Measurements from ENCODE around the gene BICDL2. TPM values are rescaled to one million over a fixed set of nuclear protein-coding genes. Genes with fewer than 3 reads are reported as not detected.

BICDL2 gene
- total and polyA plus RNA-seq, 9 of the 15 experiments (the other 6 are each of a cell fraction or from before 2014, with no cell fraction given): 0.09 to 0.28 (median 0.09) TPM; not detected in 6

DNA sequence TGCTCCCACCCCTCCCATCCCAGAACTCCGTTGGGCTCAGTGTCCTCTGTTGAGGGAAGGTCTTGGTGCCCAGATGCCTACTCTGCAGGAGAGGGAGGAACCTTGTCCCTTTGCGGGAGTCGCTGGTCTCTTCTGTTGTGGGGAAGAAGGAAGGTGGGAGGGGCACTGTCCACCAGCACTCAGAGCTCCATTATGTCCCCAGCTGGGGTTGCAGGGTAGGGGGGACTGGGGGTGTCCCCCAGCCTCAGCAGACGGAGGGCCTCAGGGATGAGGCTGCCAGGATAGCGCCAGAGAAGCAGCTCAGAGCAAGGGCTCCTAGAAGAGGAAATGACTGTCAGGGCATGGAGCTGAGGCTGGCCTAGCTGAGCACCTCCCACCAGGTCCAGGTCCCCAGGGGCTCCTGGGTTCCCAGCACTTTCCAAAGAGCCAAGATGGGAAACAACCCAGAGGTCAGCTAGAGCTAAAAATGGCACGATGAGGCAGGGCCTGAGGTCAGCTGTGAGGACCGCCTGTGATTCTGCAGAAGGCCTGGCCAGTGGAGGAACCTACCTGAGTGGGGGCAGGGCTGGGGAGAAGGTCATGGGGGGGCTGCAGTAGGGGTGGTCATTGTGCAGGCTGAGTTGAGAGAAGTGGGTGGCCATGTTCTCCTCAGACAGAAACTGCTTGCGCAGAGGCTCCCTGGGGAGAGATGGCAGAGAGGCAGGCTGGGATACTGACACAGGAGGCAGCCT lies 13.9 kb downstream of the BICDL2 start:
- Histone ChIP-seq H3K27me3 (ENCODE audit: control insufficient read depth in 2 of 2, insufficient read depth in 2 of 2, low read length in 2 of 2) (no peaks in the 10 kb centered on the region), H3K9me1 (ENCODE audit: control insufficient read depth, insufficient read depth, low read length) (peaks cover 2% of the 10 kb centered on the region), H3K4me1 (replicated peaks in 1 of 2; ENCODE audit: control insufficient read depth in 2 of 2, insufficient read depth in 2 of 2, low read length in 2 of 2) (peaks cover 29 to 87% of the 10 kb centered on the region in 2 experiments), H3K4me2 (ENCODE audit: insufficient read depth, low read length) (peak overlapping the region; percentile 83), H3K27ac (ENCODE audit: extremely low read depth, low read depth, low read length) (peak overlapping the region; percentile 90), H3K4me3 (peak overlapping the region; percentile 82), H3K79me2 (ENCODE audit: control insufficient read depth, insufficient read depth, low read length) (peaks cover 42% of the 10 kb centered on the region), H2AFZ (ENCODE audit: low read depth, low read length) (no peak overlapping the region), H3K36me3 (ENCODE audit: control insufficient read depth, insufficient read depth, low read length) (peaks cover 39% of the 10 kb centered on the region; the same call in 2 of the 3 replicates), H3K9me3 (replicated peaks; ENCODE audit: control insufficient read depth, insufficient read depth, low read depth, low read length) (no peaks in the 10 kb centered on the region), H3K9ac (ENCODE audit: insufficient read depth in 1 of 2, low read depth in 2 of 2, low read length in 2 of 2) (peak overlapping the region; percentile 88 to 95), H4K20me1 (replicated peaks; ENCODE audit: control insufficient read depth, insufficient read depth, low read length) (peaks cover 28% of the 10 kb centered on the region)
- intact Hi-C loops (cut with micrococcal nuclease): loop anchor here (10.0 kb wide), 1 partner anchor 58 kb away; the partner anchor contains the start of genes KREMEN2 and PAQR4
- in situ Hi-C loops (cut with MboI): no loop called here
- ATAC-seq (peak; percentile 2), DNase-seq (ENCODE audit: extremely low read depth in 1 of 4, low spot score in 3 of 4) (peak in 1 of 4 experiments; percentile 24), FAIRE-seq (peak; percentile 48)
- CTCF ChIA-PET (ENCODE audit: low intra/inter-chr PET ratio): no interaction called here
- WGBS (ENCODE audit: insufficient coverage, low coverage, missing lambda C conversion rate): 24% methylated on average over 5 of the region's 8 CpGs
- no TSS peak for BruUV-seq (replicated peaks)
- POLR2A ChIA-PET: interaction anchor here (0.5 to 2.7 kb wide), 15 partner anchors 8 to 214 kb away, joined by 3 to 15 read pairs (median 4); partner anchors contain the start of gene FLYWCH1
- TF ChIP-seq, protein P1, sequence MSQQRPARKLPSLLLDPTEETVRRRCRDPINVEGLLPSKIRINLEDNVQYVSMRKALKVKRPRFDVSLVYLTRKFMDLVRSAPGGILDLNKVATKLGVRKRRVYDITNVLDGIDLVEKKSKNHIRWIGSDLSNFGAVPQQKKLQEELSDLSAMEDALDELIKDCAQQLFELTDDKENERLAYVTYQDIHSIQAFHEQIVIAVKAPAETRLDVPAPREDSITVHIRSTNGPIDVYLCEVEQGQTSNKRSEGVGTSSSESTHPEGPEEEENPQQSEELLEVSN (IDR thresholded peaks at IDR 0.05; ENCODE audit: borderline replicate concordance in 1 of 2, extremely low read depth in 1 of 2, insufficient read depth in 1 of 2, insufficient read length in 1 of 2, low read depth in 1 of 2, low read length in 1 of 2, poor library complexity in 1 of 2, severe bottlenecking in 1 of 2): no peak
- TF ChIP-seq SUPT5H (IDR thresholded peaks at IDR 0.05): peak; percentile 57
- no peak for TF ChIP-seq STAT5B (CRISPR knock-in tag; IDR thresholded peaks at IDR 0.05)
- TF ChIP-seq SIN3B (IDR thresholded peaks at IDR 0.05; ENCODE audit: low read depth): no peak
- TF ChIP-seq ZBTB7A (IDR thresholded peaks at IDR 0.05; ENCODE audit: borderline replicate concordance, control insufficient read depth, low read depth, low read length): peak; percentile 35; the same call in 1 of the 2 replicates
- TF ChIP-seq CBFA2T3 (IDR thresholded peaks at IDR 0.05): no peak
- no peak for TF ChIP-seq SMAD4 (CRISPR knock-in tag; conservative IDR thresholded peaks at IDR 0.05)
- no peak for TF ChIP-seq SAFB (IDR thresholded peaks at IDR 0.05; ENCODE audit: borderline replicate concordance, low read depth, low read length)
- TF ChIP-seq SNRNP70 (optimal IDR thresholded peaks at IDR 0.05; ENCODE audit: low read depth, low read length): no peak
- peak; percentile 69 for TF ChIP-seq POLR2AphosphoS5 (IDR thresholded peaks at IDR 0.05; ENCODE audit: control insufficient read depth, insufficient read depth, low read depth, low read length)
- TF ChIP-seq ETV5 (CRISPR knock-in tag; IDR thresholded peaks at IDR 0.05; ENCODE audit: low read depth): 0 out of 2 replicates have a peak, but pooled peaks have one; percentile 11
- TF ChIP-seq, protein P2, sequence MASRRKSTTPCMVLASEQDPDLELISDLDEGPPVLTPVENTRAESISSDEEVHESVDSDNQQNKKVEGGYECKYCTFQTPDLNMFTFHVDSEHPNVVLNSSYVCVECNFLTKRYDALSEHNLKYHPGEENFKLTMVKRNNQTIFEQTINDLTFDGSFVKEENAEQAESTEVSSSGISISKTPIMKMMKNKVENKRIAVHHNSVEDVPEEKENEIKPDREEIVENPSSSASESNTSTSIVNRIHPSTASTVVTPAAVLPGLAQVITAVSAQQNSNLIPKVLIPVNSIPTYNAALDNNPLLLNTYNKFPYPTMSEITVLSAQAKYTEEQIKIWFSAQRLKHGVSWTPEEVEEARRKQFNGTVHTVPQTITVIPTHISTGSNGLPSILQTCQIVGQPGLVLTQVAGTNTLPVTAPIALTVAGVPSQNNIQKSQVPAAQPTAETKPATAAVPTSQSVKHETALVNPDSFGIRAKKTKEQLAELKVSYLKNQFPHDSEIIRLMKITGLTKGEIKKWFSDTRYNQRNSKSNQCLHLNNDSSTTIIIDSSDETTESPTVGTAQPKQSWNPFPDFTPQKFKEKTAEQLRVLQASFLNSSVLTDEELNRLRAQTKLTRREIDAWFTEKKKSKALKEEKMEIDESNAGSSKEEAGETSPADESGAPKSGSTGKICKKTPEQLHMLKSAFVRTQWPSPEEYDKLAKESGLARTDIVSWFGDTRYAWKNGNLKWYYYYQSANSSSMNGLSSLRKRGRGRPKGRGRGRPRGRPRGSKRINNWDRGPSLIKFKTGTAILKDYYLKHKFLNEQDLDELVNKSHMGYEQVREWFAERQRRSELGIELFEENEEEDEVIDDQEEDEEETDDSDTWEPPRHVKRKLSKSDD (conservative IDR thresholded peaks at IDR 0.05; ENCODE audit: low read length): no peak
- no peak for TF ChIP-seq RBM39 (optimal IDR thresholded peaks at IDR 0.05; ENCODE audit: low read depth, low read length)
- TF ChIP-seq, protein P3, sequence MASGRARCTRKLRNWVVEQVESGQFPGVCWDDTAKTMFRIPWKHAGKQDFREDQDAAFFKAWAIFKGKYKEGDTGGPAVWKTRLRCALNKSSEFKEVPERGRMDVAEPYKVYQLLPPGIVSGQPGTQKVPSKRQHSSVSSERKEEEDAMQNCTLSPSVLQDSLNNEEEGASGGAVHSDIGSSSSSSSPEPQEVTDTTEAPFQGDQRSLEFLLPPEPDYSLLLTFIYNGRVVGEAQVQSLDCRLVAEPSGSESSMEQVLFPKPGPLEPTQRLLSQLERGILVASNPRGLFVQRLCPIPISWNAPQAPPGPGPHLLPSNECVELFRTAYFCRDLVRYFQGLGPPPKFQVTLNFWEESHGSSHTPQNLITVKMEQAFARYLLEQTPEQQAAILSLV (tag; IDR thresholded peaks at IDR 0.05): no peak
- TF ChIP-seq KAT7 (CRISPR knock-in tag; IDR thresholded peaks at IDR 0.05; ENCODE audit: borderline replicate concordance): peak; percentile 29; the same call in 1 of the 2 replicates
- no peak for TF ChIP-seq ZNF24 (IDR thresholded peaks at IDR 0.05)
- no peak for TF ChIP-seq ZNF282 (CRISPR knock-in tag; IDR thresholded peaks at IDR 0.05)
- no peak for TF ChIP-seq MTA1 (IDR thresholded peaks at IDR 0.05; ENCODE audit: borderline replicate concordance)

Measured in K562 (cell line).